Neuron (in vitro differentiated cells): ENCODE measurements around the gene KCNIP1.

Experiments used
- H2AFZ ChIP-seq: one replicate; pipeline ENCODE4 v1.6.1; 2013; ENCODE audit warnings: low read depth, mild to moderate bottlenecking, inconsistent platforms, low read length, moderate library complexity
- H3K27me3 ChIP-seq: one replicate; pipeline ENCODE4 v1.6.1; 2013; ENCODE audit warnings: low read length; ENCODE audit not compliant: insufficient read depth
- H3K36me3 ChIP-seq: one replicate; pipeline ENCODE4 v1.6.1; 2013; ENCODE audit warnings: low read length; ENCODE audit not compliant: insufficient read depth
- H3K4me1 ChIP-seq: one replicate; pipeline ENCODE4 v1.6.1; 2013; ENCODE audit warnings: low read length; ENCODE audit not compliant: insufficient read depth
- H3K4me3 ChIP-seq: 2 replicates; pipeline ENCODE4 v1.5.1; 2013; ENCODE audit warnings: mild to moderate bottlenecking, low read length, moderate library complexity
- H3K9me3 ChIP-seq: one replicate; pipeline ENCODE4 v1.6.1; 2013; ENCODE audit warnings: low read length

KCNIP1 gene

GRCh38 chr5:170596482-170597044, 92.7 kb downstream of the KCNIP1 start:
- H3K36me3 ChIP-seq = no peaks in the 10 kb centered on the region
- no peaks in the 10 kb centered on the region for H3K27me3 ChIP-seq
- no peaks in the 10 kb centered on the region for H3K4me1 ChIP-seq
- H2AFZ ChIP-seq = no peak overlapping the region
- H3K4me3 ChIP-seq = no peak overlapping the region
- H3K9me3 ChIP-seq = no peaks in the 10 kb centered on the region

GRCh38 chr5:170597109-170597751, 93.4 kb downstream of the KCNIP1 start:
- H3K4me3 ChIP-seq = no peak overlapping the region
- no peaks in the 10 kb centered on the region for H3K4me1 ChIP-seq
- H3K9me3 ChIP-seq = no peaks in the 10 kb centered on the region

GRCh38 chr5:170597872-170598271, 94.1 kb downstream of the KCNIP1 start:
- no peaks in the 10 kb centered on the region for H3K4me1 ChIP-seq
- H2AFZ ChIP-seq = no peak overlapping the region
- no peaks in the 10 kb centered on the region for H3K9me3 ChIP-seq
- no peaks in the 10 kb centered on the region for H3K27me3 ChIP-seq
- no peak overlapping the region for H3K4me3 ChIP-seq
- H3K36me3 ChIP-seq = no peaks in the 10 kb centered on the region

More at GRCh38 chr5:170597109-170597751, 93.4 kb downstream of the KCNIP1 start:
- H3K27me3 ChIP-seq = no peaks in the 10 kb centered on the region
- H2AFZ ChIP-seq = no peak overlapping the region
- no peaks in the 10 kb centered on the region for H3K36me3 ChIP-seq

- Histone ChIP-seq H3K9me3 (no peaks in the 10 kb centered on the region), H3K27me3 (no peaks in the 10 kb centered on the region), H3K4me3 (no peak overlapping the region), H3K4me1 (no peaks in the 10 kb centered on the region), H3K36me3 (no peaks in the 10 kb centered on the region), H2AFZ (no peak overlapping the region)
These were observed 95.9 kb downstream of the KCNIP1 start for GRCh38 chr5:170599756-170600155.

GRCh38 chr5:170601619-170602018, 97.8 kb downstream of the KCNIP1 start:
- H3K36me3 ChIP-seq = no peaks in the 10 kb centered on the region
- no peak overlapping the region for H3K4me3 ChIP-seq
- no peak overlapping the region for H2AFZ ChIP-seq
- no peaks in the 10 kb centered on the region for H3K9me3 ChIP-seq
- no peaks in the 10 kb centered on the region for H3K4me1 ChIP-seq
- no peaks in the 10 kb centered on the region for H3K27me3 ChIP-seq

GRCh38 chr5:170603109-170603508, 99.3 kb downstream of the KCNIP1 start:
- H3K4me1 ChIP-seq = no peaks in the 10 kb centered on the region
- H3K4me3 ChIP-seq = no peak overlapping the region
- no peaks in the 10 kb centered on the region for H3K27me3 ChIP-seq
- H2AFZ ChIP-seq = no peak overlapping the region
- H3K9me3 ChIP-seq = no peaks in the 10 kb centered on the region
- H3K36me3 ChIP-seq = no peaks in the 10 kb centered on the region

- H2AFZ ChIP-seq = no peak overlapping the region
- H3K27me3 ChIP-seq = no peaks in the 10 kb centered on the region
- H3K9me3 ChIP-seq = no peaks in the 10 kb centered on the region
- no peaks in the 10 kb centered on the region for H3K4me1 ChIP-seq
- H3K36me3 ChIP-seq = no peaks in the 10 kb centered on the region
- no peak overlapping the region for H3K4me3 ChIP-seq
These were observed 100.1 kb downstream of the KCNIP1 start for GRCh38 chr5:170603578-170604565.

- no peaks in the 10 kb centered on the region for H3K27me3 ChIP-seq
These were observed 103.1 kb downstream of the KCNIP1 start for GRCh38 chr5:170606941-170607340.

GRCh38 chr5:170611449-170612090, 107.8 kb downstream of the KCNIP1 start:
- Histone ChIP-seq H2AFZ (no peak overlapping the region), H3K9me3 (no peaks in the 10 kb centered on the region), H3K36me3 (no peaks in the 10 kb centered on the region), H3K4me3 (no peak overlapping the region), H3K27me3 (no peaks in the 10 kb centered on the region), H3K4me1 (no peaks in the 10 kb centered on the region)

More at GRCh38 chr5:170606941-170607340, 103.1 kb downstream of the KCNIP1 start:
- no peak overlapping the region for H3K4me3 ChIP-seq
- no peaks in the 10 kb centered on the region for H3K36me3 ChIP-seq
- no peaks in the 10 kb centered on the region for H3K9me3 ChIP-seq
- H2AFZ ChIP-seq = no peak overlapping the region
- no peaks in the 10 kb centered on the region for H3K4me1 ChIP-seq

- Histone ChIP-seq H3K9me3 (no peaks in the 10 kb centered on the region), H3K4me3 (no peak overlapping the region), H3K27me3 (no peaks in the 10 kb centered on the region), H3K36me3 (no peaks in the 10 kb centered on the region), H3K4me1 (no peaks in the 10 kb centered on the region), H2AFZ (no peak overlapping the region)
These were observed 108.4 kb downstream of the KCNIP1 start for GRCh38 chr5:170612256-170612678.

- Histone ChIP-seq H2AFZ (no peak overlapping the region), H3K4me3 (no peak overlapping the region)
These were observed 110.3 kb downstream of the KCNIP1 start for GRCh38 chr5:170614065-170614490.

GRCh38 chr5:170614720-170615119, 110.9 kb downstream of the KCNIP1 start:
- Histone ChIP-seq H3K4me3 (no peak overlapping the region), H3K4me1 (no peaks in the 10 kb centered on the region), H3K27me3 (no peaks in the 10 kb centered on the region), H3K36me3 (no peaks in the 10 kb centered on the region), H3K9me3 (no peaks in the 10 kb centered on the region), H2AFZ (no peak overlapping the region)

More at GRCh38 chr5:170614065-170614490, 110.3 kb downstream of the KCNIP1 start:
- Histone ChIP-seq H3K27me3 (no peaks in the 10 kb centered on the region), H3K36me3 (no peaks in the 10 kb centered on the region), H3K9me3 (no peaks in the 10 kb centered on the region), H3K4me1 (no peaks in the 10 kb centered on the region)
